ENCODE measurements around the gene LRRC8E.

Gene LRRC8E

DNA sequence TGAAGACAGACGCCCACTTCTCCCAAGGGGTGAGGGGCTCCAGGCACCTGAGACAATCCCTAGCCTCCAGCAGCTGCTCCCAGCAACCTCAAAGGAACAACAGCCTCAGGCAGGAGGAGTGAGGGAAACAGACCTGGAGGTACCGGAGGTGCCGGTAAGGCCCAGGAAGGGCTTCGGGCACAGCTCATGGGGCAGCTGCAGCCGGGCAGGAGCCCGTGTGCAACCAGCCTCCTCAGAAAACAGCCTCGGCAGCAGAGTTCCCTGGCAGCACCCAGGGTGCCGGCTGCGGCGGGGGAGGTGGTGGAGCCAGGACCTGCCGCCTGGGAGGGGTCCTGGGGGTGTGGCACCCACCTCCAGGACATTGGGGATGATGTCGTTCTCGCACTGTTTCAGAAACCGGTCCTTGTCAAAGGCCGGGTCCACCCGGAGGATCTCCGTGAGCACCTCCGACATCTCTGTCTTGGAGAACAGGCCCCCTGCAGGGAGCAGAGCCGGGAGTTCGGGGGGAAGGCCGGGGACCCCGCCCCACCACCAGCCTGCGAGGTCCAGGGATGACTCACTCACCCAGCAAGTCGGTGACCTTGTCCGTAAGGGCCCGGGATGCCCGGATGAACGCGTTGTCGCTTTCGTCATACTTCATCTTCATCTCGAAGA lies 44.1 kb downstream of the LRRC8E start:
- DNase-seq (ENCODE audit: low read depth in 2 of 2) = no peak

DNA sequence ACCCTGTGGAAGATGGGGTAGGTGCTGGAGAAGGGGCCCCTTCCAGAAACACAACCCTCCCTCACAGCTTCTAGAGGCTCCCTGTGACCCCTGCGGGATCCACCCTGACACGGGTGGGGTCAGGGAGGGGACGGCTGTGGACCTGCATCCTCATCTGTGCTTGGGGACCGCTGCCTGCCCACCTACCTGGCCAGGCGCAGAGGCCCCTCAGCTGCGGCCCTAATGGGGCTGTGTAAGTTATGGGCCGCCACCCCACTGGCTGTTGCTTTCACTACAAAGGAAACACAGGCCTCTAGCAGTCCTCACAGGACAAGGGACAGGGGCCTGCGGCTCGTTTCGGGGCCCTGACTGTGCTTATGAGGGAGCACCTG lies 44.6 kb downstream of the LRRC8E start:
- no peak for DNase-seq (ENCODE audit: low read depth in 2 of 2)

DNA sequence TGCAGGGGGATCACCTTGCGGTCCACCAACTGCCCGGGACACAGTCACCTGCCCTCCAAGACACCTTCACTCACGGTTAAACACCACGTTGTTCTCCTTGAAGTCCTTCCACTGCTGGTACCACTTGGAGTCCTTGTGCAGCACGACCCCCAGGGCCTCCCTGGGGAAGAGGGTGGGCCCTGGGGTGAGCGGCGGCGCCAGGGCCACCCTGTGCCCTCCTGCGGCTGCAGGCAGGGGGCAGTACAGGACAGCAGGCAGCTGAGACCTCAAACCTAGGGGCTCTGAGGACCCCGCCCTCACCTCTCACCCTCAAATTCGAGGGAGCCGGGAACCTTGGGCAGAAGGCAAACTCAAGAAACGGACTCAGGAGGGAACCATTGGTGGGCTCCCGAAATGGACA lies 45.1 kb downstream of the LRRC8E start:
- DNase-seq (ENCODE audit: low read depth in 2 of 2) = no peak

DNA sequence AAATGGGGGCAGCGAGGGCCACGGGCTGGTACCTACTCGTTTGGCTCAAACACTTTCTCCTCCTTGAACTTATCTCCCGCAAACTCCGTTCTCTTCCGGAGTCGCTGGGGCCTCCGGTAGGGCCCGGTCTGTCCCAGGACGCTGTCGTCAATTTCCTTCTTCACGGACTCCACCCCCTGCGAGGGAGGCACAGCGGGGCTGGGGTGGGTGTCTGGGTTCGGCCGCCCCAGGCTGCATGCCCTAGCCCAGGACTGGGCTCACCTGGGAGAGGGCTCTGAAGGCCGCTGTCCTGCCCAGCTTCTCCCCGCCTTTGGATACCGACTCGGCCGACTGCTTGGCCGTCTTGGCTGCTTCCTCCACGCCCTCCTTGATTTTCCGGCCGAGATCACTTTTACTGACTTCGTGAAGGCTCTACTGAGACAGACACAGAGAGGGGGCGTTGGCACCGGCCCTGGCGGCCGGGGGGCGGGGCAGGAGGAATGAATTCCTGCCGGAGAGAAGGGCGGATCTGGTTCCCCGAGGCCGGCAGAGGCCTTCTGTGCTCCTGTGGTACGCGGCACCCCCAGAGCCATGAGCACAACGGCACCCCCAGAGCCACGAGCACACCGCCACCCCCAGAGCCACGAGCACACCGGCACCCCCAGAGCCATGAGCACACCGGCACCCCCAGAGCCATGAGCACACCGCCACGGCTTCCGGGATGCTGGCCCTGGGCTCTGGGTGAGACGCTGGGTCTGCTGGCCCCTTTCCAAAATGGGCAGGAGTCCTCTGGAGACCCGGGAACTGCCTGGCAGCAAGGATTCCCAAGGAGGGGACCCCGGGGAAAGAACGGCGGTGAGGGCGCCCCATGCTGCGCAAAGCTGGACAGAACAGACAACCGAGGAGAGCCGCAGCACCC lies 45.8 kb downstream of the LRRC8E start:
- no peak for DNase-seq (ENCODE audit: low read depth in 2 of 2)

DNA sequence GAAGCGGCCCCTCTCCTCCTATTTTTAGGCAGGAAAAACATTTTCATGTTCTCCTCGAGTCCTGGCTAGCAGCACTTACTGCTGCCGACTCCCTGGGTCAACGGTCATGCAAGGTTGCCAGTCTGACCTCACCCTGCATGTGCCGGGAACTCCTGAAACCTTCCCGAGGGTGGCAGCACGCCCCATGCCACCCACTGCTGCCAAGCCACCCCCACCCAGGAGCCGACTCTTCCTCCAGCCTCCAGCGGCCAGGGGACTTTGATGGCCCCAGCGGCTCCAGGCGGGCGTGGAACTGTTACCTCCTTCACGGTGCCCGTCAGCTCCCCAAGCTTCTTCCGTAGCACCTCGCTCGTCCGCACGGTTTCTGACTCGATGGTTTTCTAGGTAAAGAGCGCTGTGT lies 46.5 kb downstream of the LRRC8E start:
- no peak for DNase-seq (ENCODE audit: low read depth in 2 of 2)

DNA sequence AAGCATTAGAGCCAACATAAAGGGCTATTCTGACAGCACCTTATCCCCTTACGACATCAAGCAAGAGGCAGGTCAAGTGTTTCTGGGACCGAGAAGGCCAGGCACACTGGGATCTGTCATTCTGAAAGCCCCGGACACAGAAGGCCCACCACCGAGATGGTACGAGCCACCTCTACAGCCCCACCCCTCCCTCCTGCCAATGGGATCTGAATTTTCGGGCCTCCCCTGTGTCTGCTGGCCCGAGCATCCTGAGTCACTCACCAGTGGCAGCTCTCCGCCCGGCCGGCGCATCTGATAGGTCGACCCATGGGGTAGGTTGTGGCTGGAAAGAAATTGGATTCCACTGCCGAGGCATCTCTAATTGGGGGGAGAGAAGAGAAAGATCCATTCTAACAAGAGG lies 52.5 kb downstream of the LRRC8E start:
- DNase-seq (ENCODE audit: low read depth in 2 of 2) = no peak

DNA sequence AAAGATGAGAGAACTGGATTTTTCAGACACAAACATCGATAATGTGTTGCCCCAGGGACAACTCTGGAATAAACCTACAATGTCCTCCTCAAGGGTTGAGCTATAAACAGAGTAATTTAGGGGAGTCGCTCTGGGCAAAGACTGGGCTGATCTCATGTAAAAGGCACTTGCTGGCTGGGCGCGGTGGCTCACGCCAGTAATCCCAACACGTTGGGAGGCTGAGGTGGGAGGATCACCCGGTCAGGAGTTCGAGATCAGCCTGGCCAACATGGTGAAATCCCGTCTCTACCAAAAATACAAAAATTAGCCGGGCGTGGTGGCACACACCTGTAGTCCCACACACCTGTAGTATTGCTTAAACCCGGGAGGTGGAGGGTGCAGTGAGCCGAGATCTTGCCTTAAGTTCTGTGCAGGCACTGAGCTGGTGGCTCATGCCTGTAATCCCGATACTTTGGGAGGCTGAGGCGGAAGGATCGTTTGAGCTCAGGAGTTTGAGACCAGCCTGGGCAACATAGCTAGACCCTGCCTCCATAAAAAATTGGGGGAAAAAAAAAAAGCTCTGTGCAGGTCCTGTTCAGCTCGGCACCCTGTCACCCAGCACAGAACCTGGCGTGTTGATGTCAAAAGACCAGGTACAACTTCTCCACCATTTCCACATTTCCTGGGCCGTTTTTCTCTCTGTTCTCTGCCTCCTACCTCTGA lies 53.7 kb downstream of the LRRC8E start:
- no peak for DNase-seq (ENCODE audit: low read depth in 2 of 2)

DNA sequence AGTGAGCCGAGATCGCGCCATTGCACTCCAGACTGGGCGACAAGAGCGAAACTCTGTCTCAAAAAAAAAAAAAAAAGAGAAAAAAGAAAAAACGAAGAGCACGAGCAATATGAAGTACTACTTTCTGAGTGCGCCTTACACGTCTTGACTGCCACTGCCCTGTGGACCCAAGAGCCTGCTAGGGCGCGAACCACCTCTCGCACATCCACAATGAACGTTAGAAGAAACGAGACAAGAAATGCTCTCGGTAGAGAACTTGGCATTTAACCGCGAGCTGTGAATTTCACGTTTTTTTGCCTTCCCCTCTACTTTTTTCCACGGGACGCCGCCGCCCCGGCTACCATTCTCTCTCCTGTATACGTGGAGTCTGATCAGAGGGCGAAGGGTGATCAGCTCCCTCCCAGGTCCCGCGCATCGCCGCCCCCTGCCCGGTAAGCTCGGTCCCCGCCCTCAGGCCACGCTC lies 54.7 kb downstream of the LRRC8E start:
- no peak for DNase-seq (ENCODE audit: low read depth in 2 of 2)

DNA sequence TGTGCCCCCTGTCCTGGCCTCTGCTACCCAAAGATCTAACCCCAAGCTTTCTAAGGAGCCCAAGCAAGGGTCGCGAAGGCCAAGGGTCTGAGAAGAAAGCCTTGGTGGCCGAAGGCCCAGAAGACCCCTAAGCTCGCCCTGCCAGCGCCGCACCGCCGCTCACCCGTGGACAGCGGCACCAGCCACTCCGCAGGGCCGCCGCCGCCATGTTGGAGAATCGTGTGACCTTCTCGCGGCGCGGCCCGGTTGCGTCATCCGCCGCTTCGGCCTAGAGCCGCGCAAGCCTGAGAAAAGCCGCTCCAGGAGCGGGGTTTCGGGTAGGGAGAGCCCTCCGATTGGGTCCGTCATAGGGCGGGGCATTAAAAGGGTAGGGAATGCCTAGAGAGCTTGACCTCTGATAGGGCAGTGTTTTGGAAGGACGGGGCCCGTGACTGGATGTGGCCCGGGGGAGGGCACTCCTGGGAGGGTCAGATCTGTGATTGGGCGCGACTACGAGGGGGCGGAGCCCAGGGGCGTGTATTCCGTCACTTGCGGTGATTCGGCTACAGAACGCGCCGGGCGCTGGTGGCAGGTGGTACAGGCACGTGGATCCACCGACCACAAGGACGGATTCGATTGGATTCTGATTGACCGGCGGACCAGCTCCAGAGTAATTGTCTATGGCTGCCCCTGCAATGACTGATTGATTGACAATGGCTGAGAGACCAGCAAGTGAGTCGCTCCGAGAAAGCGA lies 55.3 kb downstream of the LRRC8E start, which contains the start of gene TIMM44:
TIMM44 (minus strand) TSS at position 223 of the 733 bp plus-strand sequence; CDS start at position 208, 15 bp downstream.
- peak; percentile 98 to 99 for DNase-seq (ENCODE audit: low read depth in 2 of 2)

DNA sequence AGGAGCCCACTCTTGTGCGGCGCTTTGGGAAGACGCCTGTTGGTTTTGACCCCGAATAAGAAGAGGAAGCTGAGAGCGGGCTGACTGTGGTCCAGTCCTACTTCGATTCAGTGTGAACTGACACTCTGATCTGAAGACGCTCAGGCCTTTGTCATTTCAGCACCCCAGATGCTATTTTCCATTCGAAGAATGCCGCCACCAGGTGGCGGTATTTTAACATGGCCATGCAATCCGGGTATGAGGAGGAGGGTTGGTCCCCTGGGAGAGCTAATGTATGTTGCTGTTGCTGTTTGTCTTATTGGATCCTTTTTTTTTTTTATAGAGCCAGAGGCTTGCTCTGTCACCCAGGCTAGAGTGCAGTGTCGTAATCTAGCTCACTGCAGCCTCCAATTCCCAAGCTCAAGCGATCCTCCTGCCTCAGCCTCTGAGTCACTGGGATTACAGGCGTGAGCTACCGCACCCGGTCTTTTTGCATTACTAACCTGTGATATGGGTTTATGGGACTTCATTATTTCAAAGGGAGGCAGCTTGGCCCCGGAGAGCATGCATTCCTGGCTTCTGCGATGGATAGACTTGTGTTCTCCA lies 56.0 kb downstream of the LRRC8E start:
- DNase-seq (ENCODE audit: low read depth in 2 of 2) = peak; percentile 72 to 82

DNA sequence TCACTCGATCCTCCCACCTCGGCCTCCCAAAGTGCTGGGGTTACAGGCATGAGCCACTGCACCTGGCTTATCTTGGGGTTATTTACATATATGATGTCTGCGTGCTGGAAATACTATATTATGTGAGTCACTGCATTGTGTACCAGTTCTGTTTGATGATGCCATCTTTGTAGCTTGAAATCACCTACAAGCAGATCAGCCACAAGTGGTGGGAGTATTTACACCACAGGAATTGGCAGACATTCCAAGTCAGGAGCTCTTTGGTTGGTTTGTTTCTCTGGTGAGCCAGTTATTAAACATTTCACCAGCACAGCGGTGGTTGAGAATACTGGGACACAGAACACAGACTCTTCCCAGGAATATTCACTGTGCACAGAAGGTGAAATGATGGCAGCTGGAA lies 59.6 kb downstream of the LRRC8E start:
- DNase-seq (ENCODE audit: low read depth in 2 of 2) = no peak
